Measurements from ENCODE around the gene SORT1.
"Not testable (repeated sequence)": the region's sequence is repeated elsewhere in the genome, so short reads cannot be mapped to it uniquely, and the experiment has no call there.

Gene SORT1

GRCh38 chr1:109397581-109398342 lies at the start of gene SORT1:
Gene SORT1 (minus strand): TSS chr1:109397918. CDS start chr1:109397892, 26 bp downstream.
- peak; percentile 95 for DNase-seq (ENCODE audit: low spot score)

DNA sequence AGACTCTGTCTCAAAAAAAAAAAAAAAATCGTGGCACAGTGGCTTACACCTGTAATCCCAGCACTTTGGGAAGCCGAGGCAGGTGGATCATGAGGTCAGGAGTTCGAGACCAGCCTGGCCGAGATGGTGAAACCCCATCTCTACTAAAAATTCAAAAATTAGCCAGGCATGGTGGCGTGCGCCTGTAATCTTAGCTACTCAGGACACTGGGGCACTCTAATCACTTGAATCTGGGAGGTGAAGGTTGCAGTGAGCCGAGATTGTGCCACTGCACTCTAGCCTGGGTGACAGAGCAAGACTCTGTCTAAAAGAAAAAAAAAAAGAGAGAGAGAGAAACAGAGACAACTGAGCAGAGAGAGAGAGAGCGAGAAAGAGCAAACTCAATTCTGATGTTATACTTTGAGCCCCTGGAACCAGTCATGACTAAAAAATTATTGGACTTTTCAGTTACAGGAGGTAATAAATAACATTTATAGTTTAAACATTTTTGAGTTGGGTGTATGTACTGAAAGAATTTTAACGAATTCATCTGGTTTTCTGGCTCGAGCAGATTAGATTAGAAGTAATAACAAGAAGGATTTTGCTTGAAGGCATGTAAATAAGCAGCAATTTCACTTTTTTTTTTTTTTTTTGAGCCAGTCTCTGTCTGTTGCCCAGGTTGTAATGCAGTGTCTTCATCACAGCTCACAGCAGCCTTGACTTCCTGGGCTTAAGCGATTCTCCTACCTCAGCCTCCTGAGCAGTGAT lies 48.4 kb upstream of the SORT1 start:
- DNase-seq (ENCODE audit: low spot score): not testable (repeated sequence)

- no peak for DNase-seq (ENCODE audit: low spot score)
Measured at GRCh38 chr1:109444346-109444745, 46.6 kb upstream of the SORT1 start.

DNA sequence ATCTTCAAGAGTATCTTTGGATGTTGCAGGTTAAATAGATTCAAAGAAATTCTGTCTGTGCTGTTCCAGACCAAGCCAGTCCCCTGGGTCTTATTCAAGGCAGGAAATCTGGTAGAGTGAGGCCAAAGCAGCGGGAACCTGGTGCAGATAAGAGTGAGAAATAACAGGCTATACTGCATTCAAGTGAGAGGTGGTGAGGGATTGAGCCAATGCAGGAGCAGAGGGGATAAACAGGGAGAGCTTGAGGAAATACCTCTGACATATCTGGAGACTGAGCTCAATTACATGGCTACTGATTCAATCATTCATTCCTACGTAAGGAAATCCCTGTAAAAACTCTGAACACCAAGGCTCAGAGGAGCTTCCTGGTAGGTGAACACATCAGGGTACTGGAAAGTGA lies 45.8 kb upstream of the SORT1 start:
- DNase-seq (ENCODE audit: low spot score): no peak

DNA sequence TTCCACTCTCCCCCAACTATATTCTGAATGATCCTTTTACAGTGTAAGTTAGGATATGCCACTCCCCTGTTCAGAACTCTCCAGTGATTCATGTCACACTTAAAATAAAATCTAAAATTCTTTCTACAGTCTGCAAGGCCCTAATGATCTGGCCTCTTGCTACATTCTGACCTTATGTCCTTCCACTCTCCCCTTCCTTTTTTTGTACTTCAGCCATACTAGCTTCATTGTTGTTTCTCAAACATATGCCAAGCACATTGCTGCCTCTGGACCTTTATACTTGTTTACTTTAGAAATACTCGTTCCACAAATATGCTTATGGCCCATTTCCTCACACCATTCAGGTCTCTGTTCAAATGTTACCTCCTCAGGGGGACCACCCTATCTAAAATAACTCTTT lies 43.4 kb upstream of the SORT1 start:
- no peak for DNase-seq (ENCODE audit: low spot score)

DNA sequence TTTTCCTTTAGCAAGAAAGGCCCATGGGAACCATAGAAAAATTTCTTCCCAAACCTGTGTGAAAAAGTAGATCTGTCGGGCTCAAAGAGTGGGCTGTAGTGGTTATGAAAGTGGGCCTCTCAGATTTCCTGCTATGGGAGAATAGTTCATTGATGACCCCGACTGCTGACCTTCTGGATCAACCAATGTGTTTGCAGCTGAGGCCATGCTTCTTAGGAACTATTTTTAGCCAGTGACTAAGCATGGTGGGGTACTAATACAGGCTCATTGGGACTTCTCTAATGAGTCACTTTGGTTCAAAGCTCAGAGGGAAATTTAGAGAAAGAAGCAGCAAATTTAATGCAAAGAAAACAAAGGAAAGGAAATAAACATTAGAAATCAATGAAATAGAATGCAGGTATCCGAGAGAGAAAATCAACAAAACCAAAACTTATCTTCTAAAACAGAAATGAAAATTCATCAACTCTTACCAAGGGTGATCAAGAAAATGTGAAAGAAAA lies 41.1 kb upstream of the SORT1 start:
- no peak for DNase-seq (ENCODE audit: low spot score)

DNA sequence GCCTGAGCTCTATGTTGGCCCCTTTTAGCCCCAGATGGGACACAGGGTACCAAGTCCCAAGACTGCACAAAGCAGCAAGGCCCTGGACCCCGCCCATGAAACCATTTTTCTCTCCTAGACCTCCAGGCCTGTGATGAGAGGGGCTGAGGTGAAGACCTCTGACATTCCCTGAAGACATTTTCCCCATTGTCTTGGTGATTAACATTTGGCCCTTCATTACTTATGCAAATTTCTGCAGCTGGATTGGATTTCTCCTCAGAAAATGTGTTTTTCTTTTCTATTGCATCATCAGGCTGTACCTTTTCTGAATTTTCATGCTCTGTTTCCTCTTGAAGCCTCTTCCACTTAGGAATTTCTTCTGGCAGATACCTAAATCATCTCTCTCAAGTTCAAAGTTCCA lies 36.8 kb upstream of the SORT1 start:
- DNase-seq (ENCODE audit: low spot score): no peak

- no peak for DNase-seq (ENCODE audit: low spot score)
Measured at GRCh38 chr1:109433322-109433721, 35.6 kb upstream of the SORT1 start.

- no peak for DNase-seq (ENCODE audit: low spot score)
Measured at GRCh38 chr1:109432336-109432735, 34.6 kb upstream of the SORT1 start.

GRCh38 chr1:109427171-109427467 lies 29.4 kb upstream of the SORT1 start:
- DNase-seq (ENCODE audit: low spot score): no peak

DNA sequence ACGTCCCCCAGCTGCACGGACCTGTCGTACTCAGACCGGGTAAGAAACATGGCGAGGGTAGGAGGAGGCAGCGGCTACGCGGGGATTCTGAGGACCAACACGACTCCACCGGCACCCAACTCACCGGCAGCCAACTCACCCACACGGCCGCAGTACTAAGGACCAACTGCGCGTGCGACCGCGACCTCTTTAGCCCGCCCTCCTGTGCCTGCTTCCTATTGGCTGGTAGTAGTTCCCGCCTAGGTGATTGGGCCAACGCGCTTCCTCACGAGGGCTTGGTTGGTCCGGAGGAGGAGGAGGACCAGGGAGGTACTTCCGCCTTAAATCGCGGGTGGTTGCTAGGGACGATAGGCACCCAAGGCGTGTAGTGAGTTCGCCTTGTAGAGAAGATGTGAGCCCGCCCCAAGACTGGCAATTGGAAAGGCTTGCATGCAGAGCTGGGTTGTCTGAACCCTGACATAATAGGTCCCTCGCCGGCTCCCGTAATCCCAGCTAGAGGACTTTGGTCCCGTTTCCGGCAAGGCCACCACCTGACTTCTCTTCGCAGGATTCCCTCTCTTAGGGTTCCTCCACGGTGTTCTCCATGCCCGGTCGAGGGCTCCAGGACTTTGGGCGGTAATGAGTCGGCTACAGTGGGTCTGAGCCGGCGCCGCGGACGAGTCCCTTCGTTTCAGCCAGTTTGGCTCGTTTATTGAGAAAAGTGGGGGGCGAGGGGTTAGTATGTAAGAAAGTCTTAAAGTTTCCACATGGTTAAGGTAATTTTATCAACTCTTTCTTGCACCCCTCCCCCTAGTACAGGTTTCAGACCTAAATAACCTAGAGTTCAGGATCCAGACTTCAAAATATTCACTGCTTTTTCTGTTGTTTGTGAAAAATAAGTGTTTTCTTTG lies 28.8 kb upstream of the SORT1 start, which contains the start of gene PSMA5:
TSS of gene PSMA5 (minus strand) at position 168 of the 890 bp plus-strand sequence. CDS start at position 50, 118 bp downstream.
- peak; percentile 99 for DNase-seq (ENCODE audit: low spot score)

GRCh38 chr1:109425391-109426280 lies 27.9 kb upstream of the SORT1 start:
- DNase-seq (ENCODE audit: low spot score): peak; percentile 63

DNA sequence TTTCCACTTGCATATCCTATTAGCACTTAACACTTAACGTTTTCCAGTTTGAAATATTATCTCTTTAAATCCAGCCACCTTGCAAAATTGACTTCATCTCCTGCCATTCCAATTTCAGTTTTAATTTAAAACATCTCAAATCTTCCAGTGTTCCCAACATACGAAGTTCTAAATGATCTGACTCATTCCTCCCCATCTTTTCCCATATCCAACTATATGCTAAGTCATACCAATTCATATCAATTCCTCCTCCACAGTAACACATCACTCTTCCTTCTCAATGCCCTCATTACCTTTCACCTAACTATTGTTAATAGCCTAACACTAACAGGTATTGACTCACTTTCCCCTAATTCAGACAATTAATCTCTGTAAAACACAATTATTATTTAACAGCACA lies 25.8 kb upstream of the SORT1 start:
- DNase-seq (ENCODE audit: low spot score): no peak

DNA sequence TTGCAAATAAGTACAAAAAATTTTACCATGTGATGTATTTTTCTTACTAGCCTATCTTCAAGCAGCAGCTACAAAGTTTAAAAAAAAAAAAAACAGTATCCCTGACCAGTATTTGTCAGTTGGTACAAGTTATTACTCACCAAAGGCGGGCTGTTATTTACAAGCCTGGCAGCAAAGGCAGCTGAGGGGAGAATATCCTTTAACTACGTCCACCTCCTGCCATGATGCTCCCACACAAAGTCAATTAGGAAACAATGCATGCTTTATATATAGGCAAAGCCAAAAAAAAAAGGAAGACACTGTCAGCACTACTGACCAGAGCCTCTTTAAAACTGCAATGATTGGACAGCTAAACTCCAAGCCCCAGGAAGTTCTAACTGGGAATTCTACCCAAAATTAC lies 14.8 kb upstream of the SORT1 start:
- DNase-seq (ENCODE audit: low spot score): no peak

- DNase-seq (ENCODE audit: low spot score): no peak
Measured at GRCh38 chr1:109404838-109405237, 7.1 kb upstream of the SORT1 start.

- DNase-seq (ENCODE audit: low spot score): no peak
Measured at GRCh38 chr1:109402025-109402424, 4.3 kb upstream of the SORT1 start.

DNA sequence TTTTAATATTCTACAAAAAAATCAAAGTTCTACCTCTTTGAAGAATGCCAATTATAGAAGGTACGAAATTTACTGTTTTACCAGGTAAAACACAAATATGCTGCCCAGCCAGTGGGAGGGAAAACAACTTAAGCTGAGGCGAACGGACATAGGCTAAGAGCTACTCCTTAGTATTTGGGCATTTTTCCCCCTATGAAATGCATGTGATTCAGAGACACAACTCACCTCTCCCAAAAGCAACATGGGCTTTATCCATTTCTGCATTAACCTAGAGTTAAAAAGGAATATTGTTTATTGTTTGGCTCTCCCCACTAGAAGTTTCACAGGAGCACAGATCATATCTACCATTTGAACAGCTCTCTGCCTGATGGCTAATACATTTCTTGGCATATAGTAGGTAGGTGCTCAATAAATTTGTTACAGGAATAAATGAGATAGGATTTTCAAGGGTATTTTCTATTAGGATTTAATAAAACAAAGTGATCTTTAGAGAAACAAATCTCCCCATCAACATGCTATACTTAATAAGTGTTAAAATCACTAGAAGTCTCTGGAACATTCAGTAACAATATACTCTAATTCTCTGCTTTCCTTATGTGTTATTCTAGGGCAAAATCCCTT lies 2.4 kb upstream of the SORT1 start:
- no peak for DNase-seq (ENCODE audit: low spot score)

DNA sequence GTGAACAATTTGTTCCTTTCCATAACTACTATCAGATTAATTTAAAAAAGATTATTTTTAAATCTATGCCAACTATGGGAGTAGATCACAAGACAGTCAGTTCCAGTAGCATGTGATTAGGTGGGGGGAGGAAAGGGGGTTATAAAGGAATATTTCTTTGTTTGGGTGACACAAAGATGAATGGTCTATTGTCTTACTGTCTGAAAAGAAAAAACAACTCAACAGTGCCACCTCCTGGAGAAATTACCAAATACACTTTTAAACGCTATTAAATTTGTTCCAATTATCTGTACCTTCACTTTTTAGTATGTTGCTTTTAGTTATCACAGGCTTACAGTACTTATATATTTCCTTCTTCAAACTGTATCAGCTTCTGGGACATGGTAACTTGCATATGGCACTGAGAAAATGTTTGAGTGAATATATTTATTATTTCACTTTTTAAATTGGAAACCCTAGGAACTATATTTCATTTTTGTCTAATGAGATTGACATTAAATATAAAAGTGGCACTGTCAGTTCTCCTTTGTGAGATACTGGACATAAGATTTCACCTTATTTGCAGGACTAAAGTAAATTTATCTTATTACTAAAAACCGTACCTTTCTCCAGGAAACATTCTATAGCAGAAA lies 1.7 kb upstream of the SORT1 start:
- DNase-seq (ENCODE audit: low spot score): peak; percentile 71

DNA sequence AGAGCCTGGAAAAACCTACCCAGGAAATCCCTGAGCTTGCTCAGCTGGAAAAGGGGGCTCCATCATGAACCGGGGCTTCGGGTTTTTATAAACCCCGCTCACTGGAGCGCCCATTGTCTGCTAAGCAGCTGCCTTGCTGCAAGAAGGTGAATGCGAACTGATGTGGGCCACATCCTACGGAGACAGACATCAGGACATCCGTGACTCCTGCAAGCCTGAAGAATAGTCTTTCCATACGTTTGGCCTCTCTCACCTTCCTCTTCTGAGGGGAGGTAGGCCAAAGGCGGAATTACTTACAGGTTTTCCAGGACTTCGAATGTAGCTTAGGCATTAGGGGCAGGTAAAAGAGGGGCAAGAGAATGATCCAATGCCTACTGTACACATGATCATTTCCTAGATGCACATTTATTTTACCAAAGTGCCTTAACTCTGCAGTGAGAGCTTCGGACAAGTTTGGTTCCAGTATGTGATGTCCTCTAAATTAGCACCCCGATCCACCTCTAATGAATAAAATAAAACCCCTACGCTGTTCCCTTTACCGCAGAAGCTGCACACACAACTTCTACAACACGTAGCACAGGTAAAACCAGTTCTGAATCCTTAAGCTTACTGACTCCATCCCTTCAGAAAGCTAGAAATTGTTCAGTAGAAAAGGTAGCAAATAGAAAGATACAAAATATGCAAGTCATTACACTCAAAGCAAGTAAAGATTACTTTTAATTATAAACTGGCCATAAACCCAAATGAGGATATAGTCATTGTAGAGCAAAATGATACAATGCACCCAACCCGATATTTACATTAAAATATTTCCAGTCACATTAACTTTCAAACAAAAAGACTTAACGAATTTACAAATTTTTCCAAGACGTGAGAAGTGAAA lies 866 bp upstream of the SORT1 start:
- peak; percentile 7 for DNase-seq (ENCODE audit: low spot score)

All from LoVo (cell line).